Left ventricle myocardium inferior (tissue), 1 donor: ENCODE results near the gene ZNF710. TPM values are rescaled to one million over a fixed set of nuclear protein-coding genes. Genes with fewer than 3 reads are reported as not detected.

ENCODE experiments used
- DNase-seq: peaks from one replicate; pipeline ENCODE4 v3.0.0-alpha.2; 2020
- H3K27ac ChIP-seq: fragments of 200-600 bp; replicated peaks from 2 replicates; pipeline ENCODE4 v1.8.0; 2021
- H3K27me3 ChIP-seq: fragments of 200-600 bp; 2 replicates; pipeline ENCODE4 v1.8.0; 2021; ENCODE audit warnings: low read depth
- H3K36me3 ChIP-seq: fragments of 200-600 bp; 2 replicates; pipeline ENCODE4 v1.8.0; 2021
- H3K4me1 ChIP-seq: fragments of 200-600 bp; 2 replicates; pipeline ENCODE4 v1.8.0; 2021
- H3K4me3 ChIP-seq: fragments of 200-600 bp; 2 replicates; pipeline ENCODE4 v1.8.0; 2021; ENCODE audit warnings: mild to moderate bottlenecking, moderate library complexity
- H3K9me3 ChIP-seq: fragments of 200-600 bp; replicated peaks from 2 replicates; pipeline ENCODE4 v1.8.0; 2021
- CTCF ChIP-seq: fragments of 200-600 bp; IDR thresholded peaks from 2 replicates; pipeline ENCODE4 v1.8.0; 2021; ENCODE audit warnings: antibody characterized with exemption, mild to moderate bottlenecking, borderline replicate concordance
- intact Hi-C: fragments of 100-400 bp; cut with micrococcal nuclease; formaldehyde crosslinking; loops from one replicate; pipeline ENCODE4 v1.11.0; 2022
- total RNA-seq: library from RNA; stranded (reverse); fragmentation: NEBNext Ultra II Directional; extraction: Animal tissue kit (Norgen Biotek cat#: 25700); gene quantifications from one replicate; pipeline ENCODE4 v1.2.1, GENCODE V29; 2021
- donor health status: DM: no; HTN: yes; CAD: no; lungs with severe emphysema.

ZNF710 gene
- total RNA-seq, 1 donor from 2014 or later, result 5.5 TPM

GRCh38 chr15:89984421-89985010, 16.6 kb upstream of the ZNF710 start:
- intact Hi-C loops, result no loop called here
- TF ChIP-seq CTCF, result no peak
- no peak overlapping the region for H3K4me3 ChIP-seq
- H3K9me3 ChIP-seq, result peaks cover 16% of the 10 kb centered on the region
- H3K36me3 ChIP-seq, result no peaks in the 10 kb centered on the region
- no peak for DNase-seq
- H3K27me3 ChIP-seq, result peaks cover 4% of the 10 kb centered on the region
- no peaks in the 10 kb centered on the region for H3K4me1 ChIP-seq
- no peak overlapping the region for H3K27ac ChIP-seq

GRCh38 chr15:89985111-89985510, 16.0 kb upstream of the ZNF710 start:
- Histone ChIP-seq H3K27me3 (peaks cover 4% of the 10 kb centered on the region), H3K27ac (no peak overlapping the region), H3K9me3 (peaks cover 16% of the 10 kb centered on the region), H3K4me1 (no peaks in the 10 kb centered on the region), H3K4me3 (no peak overlapping the region), H3K36me3 (no peaks in the 10 kb centered on the region)
- intact Hi-C loops, result no loop called here
- no peak for TF ChIP-seq CTCF
- no peak for DNase-seq

GRCh38 chr15:89991312-89991711, 9.8 kb upstream of the ZNF710 start:
- Histone ChIP-seq H3K27me3 (no peaks in the 10 kb centered on the region), H3K27ac (no peak overlapping the region), H3K9me3 (no peaks in the 10 kb centered on the region), H3K4me3 (no peak overlapping the region), H3K4me1 (no peaks in the 10 kb centered on the region), H3K36me3 (no peaks in the 10 kb centered on the region)
- intact Hi-C loops, result loop anchor here (10.0 kb wide), 1 partner anchor 73 kb away; no protein-coding TSS in a partner anchor
- TF ChIP-seq CTCF, result no peak
- no peak for DNase-seq

GRCh38 chr15:89993349-89993748, 7.8 kb upstream of the ZNF710 start:
- Histone ChIP-seq H3K4me1 (no peaks in the 10 kb centered on the region), H3K27ac (no peak overlapping the region), H3K36me3 (no peaks in the 10 kb centered on the region), H3K27me3 (no peaks in the 10 kb centered on the region), H3K9me3 (no peaks in the 10 kb centered on the region), H3K4me3 (no peak overlapping the region)
- no peak for TF ChIP-seq CTCF
- no peak for DNase-seq
- intact Hi-C loops, result loop anchor here (10.0 kb wide), 1 partner anchor 71 kb away; no protein-coding TSS in a partner anchor

GRCh38 chr15:89997079-89997478, 4.0 kb upstream of the ZNF710 start:
- intact Hi-C loops, result loop anchor here (10.0 kb wide), 1 partner anchor 68 kb away; no protein-coding TSS in a partner anchor
- H3K4me3 ChIP-seq, result no peak overlapping the region
- no peak for TF ChIP-seq CTCF

More at GRCh38 chr15:89997079-89997478, 4.0 kb upstream of the ZNF710 start:
- no peak overlapping the region for H3K27ac ChIP-seq
- H3K9me3 ChIP-seq, result no peaks in the 10 kb centered on the region
- DNase-seq, result no peak
- no peaks in the 10 kb centered on the region for H3K27me3 ChIP-seq
- H3K36me3 ChIP-seq, result no peaks in the 10 kb centered on the region
- H3K4me1 ChIP-seq, result peaks cover 22% of the 10 kb centered on the region
